ENCODE results near the gene ZNRF1.

ZNRF1 gene

DNA sequence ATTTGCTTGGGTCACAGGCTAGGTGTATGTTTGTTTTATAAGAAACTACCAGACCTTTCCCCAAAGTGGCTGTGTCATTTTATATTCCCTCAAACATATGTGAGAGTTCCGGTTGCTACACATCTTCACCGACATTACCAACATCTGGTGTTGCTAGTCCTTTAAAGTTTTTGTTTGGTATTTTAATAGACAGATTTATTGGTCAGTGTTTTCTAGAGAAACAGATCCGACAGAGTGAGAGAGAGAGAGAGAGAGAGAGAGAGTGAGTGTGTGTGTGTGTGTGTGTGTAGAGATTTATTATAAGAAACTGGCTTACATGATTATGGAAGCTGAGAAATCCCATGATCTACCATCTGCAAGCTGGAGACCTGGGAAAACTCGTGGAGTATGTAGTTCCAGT, 86.7 kb downstream of the ZNRF1 start:
- H3K23ac ChIP-seq (ENCODE audit: low read length in 2 of 2), result no peak overlapping the region
- peaks cover 49% of the 10 kb centered on the region for H3K79me1 ChIP-seq (replicated peaks; ENCODE audit: low read length, poor library complexity, severe bottlenecking)
- no peak overlapping the region for H2AFZ ChIP-seq (ENCODE audit: low read depth, low read length)
- H3K4me1 ChIP-seq (ENCODE audit: control insufficient read depth, insufficient read depth, low read depth, low read length), result peaks cover 14% of the 10 kb centered on the region
- no peaks in the 10 kb centered on the region for H3K9me3 ChIP-seq (ENCODE audit: control insufficient read depth, low read length)
- no peak overlapping the region for H4K91ac ChIP-seq (ENCODE audit: low read length)
- H3K27me3 ChIP-seq (ENCODE audit: control insufficient read depth in 1 of 2, insufficient read depth in 1 of 2, low read length in 2 of 2), result no peaks in the 10 kb centered on the region
- H3K18ac ChIP-seq (ENCODE audit: low read depth in 1 of 2, low read length in 2 of 2), result peak overlapping the region in 1 of 2 experiments; percentile 29
- H2AK5ac ChIP-seq (ENCODE audit: low read length, severe bottlenecking), result no peak overlapping the region
- no peak overlapping the region for H2BK5ac ChIP-seq (ENCODE audit: low read depth, low read length, poor library complexity, severe bottlenecking)
- no peak overlapping the region for H3K4me3 ChIP-seq (ENCODE audit: insufficient read depth in 1 of 2, low read depth in 1 of 2, low read length in 2 of 2)
- no peaks in the 10 kb centered on the region for H3K36me3 ChIP-seq (ENCODE audit: control insufficient read depth in 1 of 2, insufficient read depth in 2 of 2, low read depth in 1 of 2, low read length in 2 of 2)
- no peak overlapping the region for H3K27ac ChIP-seq (ENCODE audit: low read length, poor library complexity, severe bottlenecking)
- no peak overlapping the region for H2BK120ac ChIP-seq (ENCODE audit: low read depth, low read length)
- no peak for DNase-seq
- no peak overlapping the region for H2BK12ac ChIP-seq (ENCODE audit: low read length in 2 of 2)
- 73% methylated on average over 4 of the region's 4 CpGs for WGBS
- H3K4me2 ChIP-seq (ENCODE audit: low read length, poor library complexity, severe bottlenecking), result no peak overlapping the region
- no peak overlapping the region for H3K14ac ChIP-seq (ENCODE audit: low read length in 2 of 2)
- H2BK15ac ChIP-seq (ENCODE audit: low read depth, poor library complexity, severe bottlenecking), result no peak overlapping the region
- H4K8ac ChIP-seq (ENCODE audit: low read length), result no peak overlapping the region
- H3K9ac ChIP-seq (ENCODE audit: low read length), result no peak overlapping the region
- no peak overlapping the region for H3K4ac ChIP-seq (ENCODE audit: low read depth in 1 of 2, low read length in 2 of 2)

GRCh38 chr16:75086281-75086680, 87.5 kb downstream of the ZNRF1 start:
- Histone ChIP-seq H3K36me3 (ENCODE audit: control insufficient read depth in 1 of 2, insufficient read depth in 2 of 2, low read depth in 1 of 2, low read length in 2 of 2) (no peaks in the 10 kb centered on the region), H3K27me3 (ENCODE audit: control insufficient read depth in 1 of 2, insufficient read depth in 1 of 2, low read length in 2 of 2) (no peaks in the 10 kb centered on the region), H3K4me2 (ENCODE audit: low read length, poor library complexity, severe bottlenecking) (no peak overlapping the region), H3K4me3 (ENCODE audit: insufficient read depth in 1 of 2, low read depth in 1 of 2, low read length in 2 of 2) (no peak overlapping the region), H3K4me1 (ENCODE audit: control insufficient read depth, insufficient read depth, low read depth, low read length) (peaks cover 13% of the 10 kb centered on the region), H2AFZ (ENCODE audit: low read depth, low read length) (no peak overlapping the region), H2BK15ac (ENCODE audit: low read depth, poor library complexity, severe bottlenecking) (no peak overlapping the region), H4K8ac (ENCODE audit: low read length) (no peak overlapping the region), H3K23ac (ENCODE audit: low read length in 2 of 2) (no peak overlapping the region), H3K27ac (ENCODE audit: low read length, poor library complexity, severe bottlenecking) (no peak overlapping the region), H3K9me3 (ENCODE audit: control insufficient read depth, low read length) (no peaks in the 10 kb centered on the region), H3K9ac (ENCODE audit: low read length) (no peak overlapping the region), H3K18ac (ENCODE audit: low read depth in 1 of 2, low read length in 2 of 2) (no peak overlapping the region), H2BK120ac (ENCODE audit: low read depth, low read length) (no peak overlapping the region), H2AK5ac (ENCODE audit: low read length, severe bottlenecking) (no peak overlapping the region), H3K14ac (ENCODE audit: low read length in 2 of 2) (no peak overlapping the region), H2BK12ac (ENCODE audit: low read length in 2 of 2) (no peak overlapping the region), H3K4ac (ENCODE audit: low read depth in 1 of 2, low read length in 2 of 2) (no peak overlapping the region), H2BK5ac (ENCODE audit: low read depth, low read length, poor library complexity, severe bottlenecking) (no peak overlapping the region), H4K91ac (ENCODE audit: low read length) (no peak overlapping the region), H3K79me1 (replicated peaks; ENCODE audit: low read length, poor library complexity, severe bottlenecking) (peaks cover 50% of the 10 kb centered on the region)
- peak; percentile 39 for DNase-seq
- 89% methylated on average over 1 of the region's 1 CpG for WGBS

DNA sequence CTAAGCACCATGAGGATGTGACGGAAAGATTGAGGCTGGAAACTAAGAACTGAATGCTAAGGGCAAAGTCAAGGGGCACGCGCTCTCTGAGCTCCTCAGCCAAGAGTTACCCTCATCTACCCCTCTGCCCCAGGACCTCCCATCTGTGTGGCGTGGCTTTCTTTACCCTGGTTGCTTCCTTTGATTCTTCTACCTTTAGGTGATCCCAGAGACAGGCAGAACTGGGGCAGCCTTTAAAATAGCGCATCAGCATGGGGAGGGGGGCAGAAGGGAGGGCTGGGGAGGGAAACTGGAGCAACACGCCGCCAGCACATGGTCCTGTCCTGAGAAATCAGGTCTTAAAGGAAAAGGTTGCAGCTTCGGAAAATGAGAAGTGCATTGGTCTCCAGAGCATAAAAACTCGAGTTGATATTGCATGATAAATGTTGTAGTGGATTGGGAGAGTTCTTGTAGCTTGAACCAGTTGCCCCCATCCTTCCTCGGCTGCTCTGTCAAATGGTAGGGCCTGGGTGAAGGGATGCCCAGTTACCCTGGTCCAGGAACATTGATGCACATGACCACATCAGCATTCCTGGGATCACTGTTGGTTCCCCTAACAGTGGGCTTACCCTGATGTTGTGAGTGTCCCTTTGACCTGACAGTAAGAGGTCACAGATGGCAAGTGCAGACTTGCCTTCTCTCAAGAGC, 88.0 kb downstream of the ZNRF1 start:
- Histone ChIP-seq H3K79me1 (replicated peaks; ENCODE audit: low read length, poor library complexity, severe bottlenecking) (peaks cover 45% of the 10 kb centered on the region), H2BK12ac (ENCODE audit: low read length in 2 of 2) (peak overlapping the region; percentile 28 to 59), H3K18ac (ENCODE audit: low read depth in 1 of 2, low read length in 2 of 2) (peak overlapping the region; percentile 57 to 67), H3K4me3 (ENCODE audit: insufficient read depth in 1 of 2, low read depth in 1 of 2, low read length in 2 of 2) (no peak overlapping the region), H3K14ac (ENCODE audit: low read length in 2 of 2) (peak overlapping the region in 1 of 2 experiments; percentile 73), H2AK5ac (ENCODE audit: low read length, severe bottlenecking) (no peak overlapping the region), H3K36me3 (ENCODE audit: control insufficient read depth in 1 of 2, insufficient read depth in 2 of 2, low read depth in 1 of 2, low read length in 2 of 2) (no peaks in the 10 kb centered on the region), H3K9me3 (ENCODE audit: control insufficient read depth, low read length) (no peaks in the 10 kb centered on the region), H2BK5ac (ENCODE audit: low read depth, low read length, poor library complexity, severe bottlenecking) (no peak overlapping the region), H3K27me3 (ENCODE audit: control insufficient read depth in 1 of 2, insufficient read depth in 1 of 2, low read length in 2 of 2) (no peaks in the 10 kb centered on the region), H3K27ac (ENCODE audit: low read length, poor library complexity, severe bottlenecking) (no peak overlapping the region), H4K8ac (ENCODE audit: low read length) (peak overlapping the region; percentile 45), H3K23ac (ENCODE audit: low read length in 2 of 2) (no peak overlapping the region), H3K9ac (ENCODE audit: low read length) (no peak overlapping the region), H3K4me2 (ENCODE audit: low read length, poor library complexity, severe bottlenecking) (no peak overlapping the region), H2BK120ac (ENCODE audit: low read depth, low read length) (no peak overlapping the region), H4K91ac (ENCODE audit: low read length) (no peak overlapping the region), H3K4me1 (ENCODE audit: control insufficient read depth, insufficient read depth, low read depth, low read length) (peaks cover 11% of the 10 kb centered on the region), H2AFZ (ENCODE audit: low read depth, low read length) (no peak overlapping the region), H2BK15ac (ENCODE audit: low read depth, poor library complexity, severe bottlenecking) (no peak overlapping the region), H3K4ac (ENCODE audit: low read depth in 1 of 2, low read length in 2 of 2) (peak overlapping the region in 1 of 2 experiments; percentile 64)
- no peak for DNase-seq
- WGBS, result 90% methylated on average over 10 of the region's 10 CpGs

DNA sequence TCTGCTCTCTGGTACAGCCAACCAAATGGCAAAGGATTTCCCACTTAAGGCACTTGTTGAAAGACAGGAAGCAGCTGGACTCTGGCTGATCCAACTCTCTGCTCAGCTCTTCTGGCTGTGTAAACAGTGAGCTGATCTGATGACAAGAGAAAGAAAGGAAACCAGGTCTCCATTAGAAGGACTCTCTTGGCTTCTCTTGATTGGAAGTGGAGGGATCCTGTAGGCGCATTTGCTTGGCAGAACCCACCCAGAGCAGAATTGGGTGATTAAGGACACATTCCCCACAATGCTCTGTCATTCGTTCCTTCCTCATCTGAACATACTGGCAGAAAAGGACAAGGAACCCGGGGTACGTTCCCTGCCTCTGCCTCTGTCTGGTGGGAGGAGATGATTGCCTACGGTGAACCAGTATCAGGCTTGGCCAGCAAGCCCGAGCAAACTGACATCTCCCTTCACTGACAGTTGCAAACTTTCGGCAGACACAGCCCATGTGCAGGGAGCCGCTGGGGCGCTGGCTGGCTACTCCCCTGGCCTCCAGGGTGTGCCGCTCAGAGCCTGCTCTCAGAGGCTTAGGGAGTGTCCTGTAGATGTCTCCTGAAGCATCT, 88.7 kb downstream of the ZNRF1 start:
- Histone ChIP-seq H3K4me3 (ENCODE audit: insufficient read depth in 1 of 2, low read depth in 1 of 2, low read length in 2 of 2) (peak overlapping the region in 1 of 2 experiments; percentile 61), H2AFZ (ENCODE audit: low read depth, low read length) (no peak overlapping the region), H3K4me2 (ENCODE audit: low read length, poor library complexity, severe bottlenecking) (no peak overlapping the region), H4K8ac (ENCODE audit: low read length) (peak overlapping the region; percentile 62), H3K9ac (ENCODE audit: low read length) (peak overlapping the region; percentile 53), H3K4me1 (ENCODE audit: control insufficient read depth, insufficient read depth, low read depth, low read length) (peaks cover 11% of the 10 kb centered on the region), H3K27ac (ENCODE audit: low read length, poor library complexity, severe bottlenecking) (no peak overlapping the region), H3K4ac (ENCODE audit: low read depth in 1 of 2, low read length in 2 of 2) (peak overlapping the region; percentile 65 to 82), H3K79me1 (replicated peaks; ENCODE audit: low read length, poor library complexity, severe bottlenecking) (peaks cover 42% of the 10 kb centered on the region), H3K36me3 (ENCODE audit: control insufficient read depth in 1 of 2, insufficient read depth in 2 of 2, low read depth in 1 of 2, low read length in 2 of 2) (no peaks in the 10 kb centered on the region), H2BK12ac (ENCODE audit: low read length in 2 of 2) (peak overlapping the region; percentile 59 to 97), H3K27me3 (ENCODE audit: control insufficient read depth in 1 of 2, insufficient read depth in 1 of 2, low read length in 2 of 2) (no peaks in the 10 kb centered on the region), H3K23ac (ENCODE audit: low read length in 2 of 2) (no peak overlapping the region), H4K91ac (ENCODE audit: low read length) (peak overlapping the region; percentile 76), H3K9me3 (ENCODE audit: control insufficient read depth, low read length) (no peaks in the 10 kb centered on the region), H2BK15ac (ENCODE audit: low read depth, poor library complexity, severe bottlenecking) (no peak overlapping the region), H3K18ac (ENCODE audit: low read depth in 1 of 2, low read length in 2 of 2) (peak overlapping the region; percentile 75 to 88), H3K14ac (ENCODE audit: low read length in 2 of 2) (peak overlapping the region in 1 of 2 experiments; percentile 92), H2BK5ac (ENCODE audit: low read depth, low read length, poor library complexity, severe bottlenecking) (no peak overlapping the region), H2AK5ac (ENCODE audit: low read length, severe bottlenecking) (no peak overlapping the region), H2BK120ac (ENCODE audit: low read depth, low read length) (peak overlapping the region; percentile 51)
- DNase-seq, result peak; percentile 89
- 59% methylated on average over 10 of the region's 10 CpGs for WGBS
